Inferior parietal cortex (tissue), 1 donor: ENCODE measurements around the gene ZNF669.

Source experiments
- DNase-seq: peaks from one replicate; pipeline ENCODE4 v3.0.0-alpha.2; 2016; ENCODE audit errors: extremely low spot score

The ZNF669 gene

GRCh38 chr1:247111259-247111699, 7.1 kb upstream of the ZNF669 start:
- no peak for DNase-seq

GRCh38 chr1:247110627-247111258, 6.6 kb upstream of the ZNF669 start:
- DNase-seq = peak; percentile 34

GRCh38 chr1:247107694-247108093, 3.5 kb upstream of the ZNF669 start:
- no peak for DNase-seq

- DNase-seq = no peak
Measured at GRCh38 chr1:247105966-247106365, 1.8 kb upstream of the ZNF669 start.

GRCh38 chr1:247104965-247105364, 809 bp upstream of the ZNF669 start:
- no peak for DNase-seq

- no peak for DNase-seq
Measured at GRCh38 chr1:247102381-247102780, 1.8 kb downstream of the ZNF669 start.

GRCh38 chr1:247100676-247101279, 3.4 kb downstream of the ZNF669 start:
- DNase-seq = no peak

- DNase-seq = no peak
Measured at GRCh38 chr1:247096958-247097357, 7.2 kb downstream of the ZNF669 start.

- DNase-seq = no peak
Measured at GRCh38 chr1:247096544-247096943, 7.6 kb downstream of the ZNF669 start.

- no peak for DNase-seq
Measured at GRCh38 chr1:247096112-247096511, 8.0 kb downstream of the ZNF669 start.

- DNase-seq = no peak
Measured at GRCh38 chr1:247090455-247090854, 13.7 kb downstream of the ZNF669 start.

GRCh38 chr1:247089616-247090375, 14.4 kb downstream of the ZNF669 start:
- DNase-seq = no peak

- DNase-seq = no peak
Measured at GRCh38 chr1:247088967-247089366, 15.2 kb downstream of the ZNF669 start.

GRCh38 chr1:247087256-247087655, 16.9 kb downstream of the ZNF669 start:
- no peak for DNase-seq

- no peak for DNase-seq
Measured at GRCh38 chr1:247085310-247085709, 18.8 kb downstream of the ZNF669 start.

- no peak for DNase-seq
Measured at GRCh38 chr1:247084771-247085170, 19.4 kb downstream of the ZNF669 start.

GRCh38 chr1:247079141-247079874, 24.8 kb downstream of the ZNF669 start:
- no peak for DNase-seq

GRCh38 chr1:247078258-247079140, 25.7 kb downstream of the ZNF669 start, which contains the start of gene ZNF670:
TSS of gene ZNF670 (minus strand) at chr1:247078811. CDS start at chr1:247078596, 215 bp downstream.
- peak; percentile 98 for DNase-seq

GRCh38 chr1:247077876-247078257, 26.3 kb downstream of the ZNF669 start:
- peak; percentile 13 for DNase-seq

- no peak for DNase-seq
Measured at GRCh38 chr1:247077213-247077612, 26.9 kb downstream of the ZNF669 start.

- no peak for DNase-seq
Measured at GRCh38 chr1:247070645-247071044, 33.5 kb downstream of the ZNF669 start.
